ENCODE measurements around the gene INTS11.

The INTS11 gene

DNA sequence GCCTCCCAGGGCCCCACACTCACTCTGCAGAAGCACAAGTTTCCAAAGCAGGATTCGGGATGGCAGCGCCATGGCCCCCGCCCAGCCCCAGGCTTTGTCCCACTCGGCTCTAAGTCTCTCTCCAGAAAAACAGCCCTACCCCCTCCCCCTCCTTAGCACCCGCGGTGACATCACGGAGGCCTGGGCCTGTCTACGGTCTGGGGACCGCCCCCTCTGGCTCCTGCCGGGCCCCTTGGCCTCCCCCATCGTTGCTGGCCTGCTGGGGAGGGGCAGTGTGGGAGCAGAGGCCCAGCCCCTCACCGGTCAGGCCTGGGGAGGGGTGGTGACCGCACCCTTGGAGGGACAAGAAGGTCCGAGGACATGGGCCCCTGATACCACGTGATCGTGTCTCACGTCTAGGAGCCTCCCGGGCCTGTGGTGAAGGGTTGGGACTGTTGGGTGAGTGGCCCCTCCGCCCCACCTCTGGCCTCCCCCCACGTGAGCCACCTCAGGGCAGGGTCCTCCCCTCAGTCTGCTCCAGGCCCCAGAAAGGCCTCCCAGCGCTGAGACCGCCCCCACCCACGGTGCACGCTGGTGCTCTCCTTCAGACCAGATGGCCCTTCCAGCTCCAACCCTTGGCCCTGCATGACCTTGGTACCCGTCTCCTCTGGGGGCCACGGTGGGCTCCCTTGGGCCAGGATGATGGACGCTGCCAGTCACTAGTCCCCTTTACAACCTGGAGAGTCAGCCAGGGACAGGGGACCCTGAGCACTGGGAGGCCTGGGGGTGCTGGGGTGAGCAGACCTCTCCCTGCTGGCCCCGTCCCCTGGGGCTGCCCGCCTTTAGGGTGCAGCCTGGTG, 34.2 kb upstream of the INTS11 start, which contains the start of gene MXRA8:
Gene MXRA8 (minus strand): TSS at position 123 of the 839 bp plus-strand sequence. CDS start 51 bp downstream, at position 72.
- no peak for DNase-seq (ENCODE audit: low read depth in 1 of 2, low spot score in 1 of 2)

GRCh38 chr1:1357871-1358432, 33.5 kb upstream of the INTS11 start:
- DNase-seq (ENCODE audit: low read depth in 1 of 2, low spot score in 1 of 2), result no peak

- DNase-seq (ENCODE audit: low read depth in 1 of 2, low spot score in 1 of 2), result no peak
Observed at GRCh38 chr1:1356796-1357401, 32.4 kb upstream of the INTS11 start.

GRCh38 chr1:1356166-1356795, 31.8 kb upstream of the INTS11 start:
- no peak for DNase-seq (ENCODE audit: low read depth in 1 of 2, low spot score in 1 of 2)

- DNase-seq (ENCODE audit: low read depth in 1 of 2, low spot score in 1 of 2), result no peak
Observed at GRCh38 chr1:1355416-1355815, 31.0 kb upstream of the INTS11 start.

DNA sequence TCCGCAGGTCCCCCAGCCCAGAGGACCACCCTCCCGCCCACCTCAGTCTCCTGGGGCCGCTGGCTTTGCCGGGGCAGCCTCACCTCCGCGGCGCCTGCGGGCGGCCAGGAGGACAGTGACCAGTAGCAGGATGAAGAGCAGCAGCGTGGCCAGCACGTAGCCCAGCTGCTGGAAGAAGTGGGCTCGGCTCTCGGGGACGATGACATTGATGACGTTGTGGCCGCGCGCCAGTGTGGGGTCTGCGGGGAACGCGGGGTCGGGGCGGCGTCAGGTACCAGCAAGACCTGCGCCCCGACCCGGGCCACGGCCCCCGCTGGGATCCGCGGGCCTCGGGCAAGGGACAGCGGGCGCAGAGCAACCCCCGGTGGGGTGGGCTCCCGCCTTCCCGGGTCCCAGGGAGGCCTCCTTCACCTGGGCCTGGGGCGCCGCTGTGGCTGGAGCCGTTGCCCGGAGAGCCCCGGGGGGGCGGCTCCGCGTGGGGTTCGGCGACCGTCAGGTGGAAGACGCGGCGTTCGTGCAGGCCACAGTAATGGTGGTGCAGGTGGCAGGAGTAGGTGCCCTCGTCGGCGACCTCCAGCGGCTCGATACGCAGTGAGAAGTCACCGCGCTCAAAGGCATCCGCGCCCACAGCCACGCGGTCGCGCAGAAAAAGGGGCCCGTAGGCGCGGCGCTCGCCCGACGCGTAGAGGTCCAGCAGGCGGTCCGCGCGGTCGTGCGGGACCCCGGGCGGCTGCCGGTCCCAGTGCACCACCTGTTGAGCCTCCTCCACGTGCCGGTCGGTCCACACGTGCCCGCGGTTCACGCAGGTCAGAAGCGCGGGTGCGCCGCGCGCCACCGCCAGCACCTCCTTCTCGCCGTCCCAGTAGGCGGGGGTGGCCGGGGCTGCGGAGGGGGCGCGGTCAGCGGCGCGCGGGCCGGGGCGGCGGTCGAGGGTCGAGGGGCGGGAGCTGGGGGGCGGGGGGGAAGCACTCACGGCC, 30.1 kb upstream of the INTS11 start:
- DNase-seq (ENCODE audit: low read depth in 1 of 2, low spot score in 1 of 2), result no peak

- DNase-seq (ENCODE audit: low read depth in 1 of 2, low spot score in 1 of 2), result no peak
Observed at GRCh38 chr1:1353389-1354151, 29.1 kb upstream of the INTS11 start.

- DNase-seq (ENCODE audit: low read depth in 1 of 2, low spot score in 1 of 2), result no peak
Observed at GRCh38 chr1:1352786-1353388, 28.4 kb upstream of the INTS11 start.

DNA sequence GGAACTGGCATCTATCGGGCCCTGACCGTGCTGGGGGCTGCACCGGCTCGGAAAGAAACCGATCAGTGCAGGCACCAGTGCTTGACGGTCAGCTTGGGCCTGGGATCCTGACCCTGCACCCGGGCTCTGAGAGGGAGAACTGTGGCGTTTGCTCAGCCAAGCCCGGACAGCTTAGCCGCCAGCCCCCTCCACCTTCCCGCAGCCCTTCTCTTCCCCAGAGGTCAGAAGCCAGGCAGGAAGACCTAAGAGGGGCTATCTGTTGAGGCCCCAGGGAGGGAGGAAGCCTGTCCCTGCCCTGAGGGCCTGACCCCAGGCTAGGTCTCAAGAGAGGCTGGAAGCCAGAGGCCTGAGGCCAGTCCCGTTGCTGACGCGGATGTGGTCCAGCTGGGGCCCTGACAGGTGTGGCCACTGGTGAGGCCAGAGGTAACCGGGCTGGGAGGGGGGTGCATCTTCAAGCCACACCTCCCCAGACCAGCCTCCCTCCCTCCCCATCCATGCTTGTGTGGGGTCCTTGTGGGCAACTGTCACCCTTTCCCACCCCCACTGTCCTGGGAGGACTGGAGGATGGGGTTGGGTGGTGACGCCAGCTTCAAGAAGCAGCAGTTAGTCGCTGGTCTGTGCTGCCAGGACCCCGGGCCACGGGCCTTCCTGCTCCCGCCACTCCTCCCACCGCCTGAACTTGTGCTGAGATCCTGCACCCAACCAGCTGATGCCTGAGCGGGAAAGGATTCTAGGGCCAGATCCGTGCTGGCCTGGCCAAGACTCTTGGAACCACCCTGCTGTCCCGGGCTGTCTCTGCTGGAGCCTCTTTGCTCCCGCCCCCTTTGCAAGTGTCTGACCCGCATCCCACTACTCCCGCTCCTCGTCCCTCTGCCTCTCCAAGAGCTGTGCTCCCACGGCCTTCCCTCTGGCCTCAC, 27.3 kb upstream of the INTS11 start:
- DNase-seq (ENCODE audit: low read depth in 1 of 2, low spot score in 1 of 2), result no peak

DNA sequence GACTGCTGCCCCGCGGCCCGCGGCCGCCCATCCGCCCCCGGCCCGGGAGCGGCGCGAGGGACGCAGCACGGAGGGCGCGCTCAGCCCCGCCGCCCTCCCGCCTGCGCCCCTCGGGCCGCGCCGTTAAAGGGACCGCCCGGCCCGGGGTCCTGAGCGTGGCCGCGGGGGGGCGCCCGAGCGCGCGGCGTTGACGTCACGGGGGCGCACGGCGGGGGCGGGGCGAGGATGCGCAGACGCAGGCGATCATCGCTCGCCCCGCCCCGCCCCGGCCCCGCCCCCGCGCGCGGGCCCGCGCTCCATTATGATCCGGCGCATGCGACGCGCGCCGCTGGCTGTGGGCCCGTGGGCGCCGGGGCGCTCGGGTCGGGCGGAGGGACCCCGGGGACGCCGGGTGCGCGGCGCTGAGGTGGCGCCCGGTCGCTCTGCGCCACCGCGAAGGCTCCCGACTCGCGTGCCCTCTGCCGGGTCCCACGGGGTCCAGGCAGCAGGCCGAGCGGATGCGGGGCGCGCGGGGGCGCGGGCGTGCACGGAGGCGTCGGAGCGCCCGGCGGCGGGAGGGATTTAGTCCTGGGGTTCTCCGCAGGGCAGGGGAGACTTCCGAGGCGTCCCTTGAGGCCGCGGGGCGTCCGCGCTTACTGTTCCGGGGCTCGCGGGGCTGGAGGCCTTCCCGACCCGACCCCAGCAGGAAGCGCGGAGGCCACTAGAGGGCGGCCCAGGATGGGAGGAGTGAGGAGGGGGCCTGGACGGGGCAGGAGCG, 25.0 kb upstream of the INTS11 start, which contains the start of gene DVL1:
Gene DVL1 (minus strand): TSS at position 163 of the 757 bp plus-strand sequence. CDS start 353 bp downstream, outside the sequence.
- peak; percentile 50 to 55 for DNase-seq (ENCODE audit: low read depth in 1 of 2, low spot score in 1 of 2)

- no peak for DNase-seq (ENCODE audit: low read depth in 1 of 2, low spot score in 1 of 2)
Observed at GRCh38 chr1:1348420-1349255, 24.2 kb upstream of the INTS11 start.

GRCh38 chr1:1347663-1348419, 23.4 kb upstream of the INTS11 start:
- no peak for DNase-seq (ENCODE audit: low read depth in 1 of 2, low spot score in 1 of 2)

GRCh38 chr1:1347026-1347595, 22.7 kb upstream of the INTS11 start:
- no peak for DNase-seq (ENCODE audit: low read depth in 1 of 2, low spot score in 1 of 2)

DNA sequence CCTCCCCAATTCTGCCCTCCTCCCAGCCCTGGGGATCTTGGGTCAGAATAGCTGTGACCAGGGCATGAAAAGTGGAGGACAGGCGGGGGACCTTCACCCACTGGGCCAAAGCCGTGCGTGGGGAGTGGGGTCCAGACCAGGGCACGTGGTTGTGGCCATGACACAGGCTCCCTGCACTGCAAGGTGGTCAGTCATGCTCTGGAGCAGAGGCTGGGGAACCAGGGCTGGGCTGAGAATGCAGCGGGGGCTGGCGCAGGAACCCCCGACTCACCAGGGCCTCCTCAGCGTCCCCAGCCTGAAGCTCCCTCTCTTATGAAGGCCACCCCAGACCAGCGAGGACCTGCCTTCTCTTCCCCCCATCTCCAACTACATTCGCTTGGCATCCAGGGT, 22.0 kb upstream of the INTS11 start:
- no peak for DNase-seq (ENCODE audit: low read depth in 1 of 2, low spot score in 1 of 2)

DNA sequence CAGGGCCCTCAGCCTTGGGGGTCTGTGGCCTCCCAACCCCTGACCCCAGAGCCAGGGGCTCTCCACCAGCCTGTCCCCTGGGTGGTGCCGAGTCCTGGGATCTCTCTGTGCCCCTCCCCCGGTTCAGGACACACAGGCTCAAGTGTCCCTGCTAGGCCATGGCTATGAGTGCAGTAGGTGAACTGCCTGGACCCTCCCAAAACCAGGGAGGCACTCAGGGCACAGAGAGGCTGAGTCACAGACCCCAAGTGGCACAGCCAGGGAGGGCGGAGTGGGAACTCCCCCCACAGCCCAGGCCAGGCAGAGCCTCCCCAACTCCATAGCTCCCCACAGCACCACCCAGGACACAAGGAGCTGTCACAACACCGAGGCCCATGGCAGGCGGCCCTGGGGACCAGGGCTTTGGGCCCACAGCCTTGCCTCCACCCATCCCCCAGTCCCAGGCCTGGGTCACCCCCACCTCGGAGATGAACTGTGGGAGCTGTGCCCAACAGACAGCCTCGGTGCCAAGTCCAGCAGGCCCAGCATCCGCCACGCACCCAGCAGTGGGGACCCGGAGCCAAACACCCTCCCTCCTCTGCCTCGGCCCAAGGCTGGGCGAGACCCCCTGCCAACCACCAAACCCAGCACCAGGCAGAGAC, 21.5 kb upstream of the INTS11 start:
- no peak for DNase-seq (ENCODE audit: low read depth in 1 of 2, low spot score in 1 of 2)

Data from activated CD4-positive, alpha-beta T cell treated with anti-CD3 and anti-CD28 coated beads, Interleukin-2, amount 50 U/mL, for 24 hours (primary cell).